A673 (cell line): ENCODE data around the gene KCNIP3. TPM values are rescaled to one million over a fixed set of nuclear protein-coding genes. Genes with fewer than 3 reads are reported as not detected.

Experiments
- BruUV-seq: library from RNA; stranded (reverse); fragments of 400-500 nt; replicated peaks from 2 replicates; lab custom pipeline; 2021; lab: Mats Ljungman, UMichigan
- CTCF ChIA-PET: fragments of 300-600 bp; sonication (Branson Sonifier 250); formaldehyde crosslinking; loops from one replicate; lab custom pipeline; 2022; ENCODE audit warnings: antibody characterized with exemption; lab: Charles Lee
- POLR2A ChIA-PET: fragments of 300-600 bp; sonication (Branson Sonifier 250); formaldehyde crosslinking; loops from one replicate; lab custom pipeline; 2022; ENCODE audit warnings: antibody characterized with exemption; ENCODE audit not compliant: low non-redundant PET; lab: Charles Lee
- DNase-seq: peaks from one replicate; pipeline ENCODE4 v3.0.0-alpha.2; 2015; ENCODE audit warnings: low spot score
- H3K27ac ChIP-seq: fragments of 200-600 bp; sonication (generic); 2 replicates; pipeline ENCODE4 v1.5.1; 2016; ENCODE audit warnings: mixed run types, low read depth, mild to moderate bottlenecking, mixed read lengths, antibody characterized with exemption, low read length; ENCODE audit not compliant: poor library complexity, severe bottlenecking
- H3K27me3 ChIP-seq: fragments of 200-600 bp; sonication (generic); replicated peaks from 2 replicates; pipeline ENCODE4 v1.6.1; 2017; ENCODE audit warnings: mixed run types, low read depth, mild to moderate bottlenecking, mixed read lengths, antibody characterized with exemption, low read length; ENCODE audit not compliant: insufficient read depth, poor library complexity
- H3K36me3 ChIP-seq: fragments of 200-600 bp; sonication (generic); 2 replicates; pipeline ENCODE4 v1.6.1; 2016; ENCODE audit warnings: mixed run types, mild to moderate bottlenecking, mixed read lengths, antibody characterized with exemption, low read length; ENCODE audit not compliant: insufficient read depth, poor library complexity, severe bottlenecking
- H3K4me1 ChIP-seq: fragments of 200-600 bp; sonication (generic); 2 replicates; pipeline ENCODE4 v1.6.1; 2017; ENCODE audit warnings: mixed run types, mild to moderate bottlenecking, mixed read lengths, antibody characterized with exemption, low read length; ENCODE audit not compliant: insufficient read depth, poor library complexity, severe bottlenecking
- H3K4me3 ChIP-seq: fragments of 200-600 bp; sonication (generic); 2 replicates; pipeline ENCODE4 v1.5.1; 2016; ENCODE audit warnings: low read depth, mixed run types, mild to moderate bottlenecking, mixed read lengths, low read length; ENCODE audit not compliant: poor library complexity, severe bottlenecking
- H3K9me3 ChIP-seq: fragments of 200-600 bp; sonication (generic); 2 replicates; pipeline ENCODE4 v1.6.1; 2016; ENCODE audit warnings: mixed run types, low read depth, mild to moderate bottlenecking, mixed read lengths, antibody characterized with exemption, low read length; ENCODE audit not compliant: poor library complexity, severe bottlenecking
- EZH2 ChIP-seq: fragments of 200-600 bp; sonication (generic); IDR thresholded peaks from 2 replicates; pipeline ENCODE4 v1.6.1; 2017; ENCODE audit warnings: borderline replicate concordance, low read depth, mild to moderate bottlenecking, mixed read lengths, antibody characterized with exemption, low read length; ENCODE audit not compliant: poor library complexity, severe bottlenecking
- intact Hi-C: fragments of 100-400 bp; cut with micrococcal nuclease; formaldehyde crosslinking; loops from one replicate; pipeline ENCODE4 v1.10.0; 2022; ENCODE audit not compliant: unreplicated experiment
- total RNA-seq: library from RNA; stranded (reverse); gene quantifications from 2 replicates; pipeline ENCODE4 v1.2.3, GENCODE V29; 2021
- TF ChIP-seq, protein P1 (sequence below): fragments of 300-800, 200-600 bp; sonication (generic); conservative IDR thresholded peaks from 2 replicates; pipeline ENCODE4 v1.5.1; 2017; ENCODE audit warnings: low read depth, mild to moderate bottlenecking, antibody characterized with exemption, low read length, moderate library complexity, mixed read lengths

Gene KCNIP3
- total RNA-seq, 1 experiment from 2014 or later: 0.45 TPM

DNA sequence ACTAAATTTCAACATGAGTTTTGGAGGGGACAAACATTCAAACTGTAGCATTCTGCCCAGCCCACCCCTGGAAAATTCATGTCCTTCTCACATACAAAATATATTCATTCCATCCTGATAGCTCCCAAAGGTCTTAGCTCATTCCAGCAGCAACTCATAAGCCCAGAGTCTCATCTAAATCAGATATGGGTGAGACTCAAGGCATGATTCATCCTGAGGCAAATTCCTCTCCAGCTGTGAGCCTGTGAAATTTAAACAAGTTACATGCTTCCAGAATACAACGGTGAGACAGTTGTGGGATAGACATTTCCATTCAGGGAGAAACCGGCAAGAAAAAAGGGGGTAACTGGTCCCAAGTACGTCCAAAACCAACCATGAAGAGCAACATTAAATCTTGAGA lies 61.9 kb downstream of the KCNIP3 start:
- CTCF ChIA-PET: no interaction called here
- TF ChIP-seq EZH2: no peak
- TF ChIP-seq, protein P1, sequence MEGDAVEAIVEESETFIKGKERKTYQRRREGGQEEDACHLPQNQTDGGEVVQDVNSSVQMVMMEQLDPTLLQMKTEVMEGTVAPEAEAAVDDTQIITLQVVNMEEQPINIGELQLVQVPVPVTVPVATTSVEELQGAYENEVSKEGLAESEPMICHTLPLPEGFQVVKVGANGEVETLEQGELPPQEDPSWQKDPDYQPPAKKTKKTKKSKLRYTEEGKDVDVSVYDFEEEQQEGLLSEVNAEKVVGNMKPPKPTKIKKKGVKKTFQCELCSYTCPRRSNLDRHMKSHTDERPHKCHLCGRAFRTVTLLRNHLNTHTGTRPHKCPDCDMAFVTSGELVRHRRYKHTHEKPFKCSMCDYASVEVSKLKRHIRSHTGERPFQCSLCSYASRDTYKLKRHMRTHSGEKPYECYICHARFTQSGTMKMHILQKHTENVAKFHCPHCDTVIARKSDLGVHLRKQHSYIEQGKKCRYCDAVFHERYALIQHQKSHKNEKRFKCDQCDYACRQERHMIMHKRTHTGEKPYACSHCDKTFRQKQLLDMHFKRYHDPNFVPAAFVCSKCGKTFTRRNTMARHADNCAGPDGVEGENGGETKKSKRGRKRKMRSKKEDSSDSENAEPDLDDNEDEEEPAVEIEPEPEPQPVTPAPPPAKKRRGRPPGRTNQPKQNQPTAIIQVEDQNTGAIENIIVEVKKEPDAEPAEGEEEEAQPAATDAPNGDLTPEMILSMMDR: no peak
- Histone ChIP-seq H3K36me3 (no peaks in the 10 kb centered on the region), H3K4me1 (no peaks in the 10 kb centered on the region), H3K27ac (no peak overlapping the region), H3K27me3 (peaks cover 8% of the 10 kb centered on the region), H3K9me3 (no peaks in the 10 kb centered on the region), H3K4me3 (no peak overlapping the region)
- POLR2A ChIA-PET: no interaction called here
- BruUV-seq: no TSS peak
- intact Hi-C loops: no loop called here
- DNase-seq: peak; percentile 21

DNA sequence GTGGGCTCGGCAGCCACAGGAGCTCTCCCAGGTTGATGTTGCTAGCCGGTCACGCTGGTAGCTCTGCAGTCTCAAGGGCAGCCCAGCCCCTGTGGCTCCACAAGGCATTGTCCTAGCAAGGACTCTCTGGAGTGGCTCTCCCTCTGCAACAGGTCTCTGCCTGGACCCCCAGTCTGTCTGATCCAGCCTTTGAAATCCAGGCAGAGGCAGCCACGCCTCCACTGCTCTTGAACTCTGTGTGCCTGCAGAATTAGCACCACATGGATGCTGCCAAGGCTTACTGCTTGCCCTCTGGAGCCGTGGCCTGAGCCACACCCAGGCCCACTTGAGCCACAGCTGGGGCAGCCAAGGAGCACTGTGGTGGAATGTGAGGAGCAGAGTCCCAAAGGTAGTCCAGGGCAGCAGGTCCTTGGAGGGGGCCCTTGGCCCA lies 62.4 kb downstream of the KCNIP3 start:
- H3K4me1 ChIP-seq: no peaks in the 10 kb centered on the region
- H3K4me3 ChIP-seq: no peak overlapping the region
- no peak for DNase-seq
- ChIA-PET CTCF (no interaction called here), POLR2A (no interaction called here)
- no peak for TF ChIP-seq EZH2
- intact Hi-C loops: no loop called here
- H3K36me3 ChIP-seq: no peaks in the 10 kb centered on the region
- no peak overlapping the region for H3K27ac ChIP-seq
- BruUV-seq: no TSS peak
- H3K27me3 ChIP-seq: peaks cover 8% of the 10 kb centered on the region
- H3K9me3 ChIP-seq: no peaks in the 10 kb centered on the region

DNA sequence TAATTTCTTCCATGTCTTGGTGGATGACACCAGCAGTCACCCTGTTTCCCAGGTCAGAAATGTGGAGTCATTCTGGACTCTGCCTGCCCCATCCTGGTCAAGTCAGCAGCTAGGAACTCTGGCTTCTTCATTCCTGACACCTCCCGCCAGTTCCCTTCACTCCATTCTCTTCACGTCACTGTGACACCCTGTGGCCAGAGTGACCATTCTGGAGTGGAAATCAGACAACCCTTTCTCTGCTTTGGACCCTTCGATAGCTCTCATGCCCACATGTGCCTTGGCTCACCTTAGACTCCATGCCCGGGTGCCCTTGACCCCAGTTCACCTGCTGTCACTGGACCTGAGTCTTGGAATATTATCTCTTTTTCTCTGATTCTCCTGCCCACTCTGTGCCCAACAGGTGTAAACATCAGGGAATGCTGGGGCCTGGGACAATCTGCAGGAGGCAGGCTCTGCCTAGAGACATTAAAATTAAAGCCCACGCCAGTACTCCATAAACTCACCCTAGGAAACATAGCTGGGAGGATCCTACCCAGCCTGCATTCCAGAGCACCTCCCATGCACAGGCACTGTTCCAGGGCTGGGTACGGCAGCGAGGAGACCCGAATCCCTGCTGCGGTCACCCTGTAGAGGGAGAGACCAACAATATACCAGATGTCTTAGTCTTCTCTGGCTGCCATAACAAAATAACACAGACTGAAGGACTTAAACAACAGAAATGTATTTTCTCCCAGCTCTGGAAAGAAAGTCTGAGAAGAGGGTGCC lies 64.3 kb downstream of the KCNIP3 start:
- H3K36me3 ChIP-seq: no peaks in the 10 kb centered on the region
- no TSS peak for BruUV-seq
- ChIA-PET POLR2A (no interaction called here), CTCF (no interaction called here)
- DNase-seq: no peak
- intact Hi-C loops: no loop called here
- no peak overlapping the region for H3K27ac ChIP-seq
- TF ChIP-seq EZH2: no peak
- TF ChIP-seq, protein P1: no peak
- no peaks in the 10 kb centered on the region for H3K4me1 ChIP-seq
- H3K27me3 ChIP-seq: peaks cover 8% of the 10 kb centered on the region
- no peak overlapping the region for H3K4me3 ChIP-seq
- H3K9me3 ChIP-seq: no peaks in the 10 kb centered on the region
